ENCODE data around the gene WFIKKN2. TPM values are rescaled to one million over a fixed set of nuclear protein-coding genes. Genes with fewer than 3 reads are reported as not detected.
"Not testable (repeated sequence)": the region's sequence is repeated elsewhere in the genome, so short reads cannot be mapped to it uniquely, and the experiment has no call there.

The WFIKKN2 gene
- total RNA-seq, 1 donor = under 0.01 TPM

DNA sequence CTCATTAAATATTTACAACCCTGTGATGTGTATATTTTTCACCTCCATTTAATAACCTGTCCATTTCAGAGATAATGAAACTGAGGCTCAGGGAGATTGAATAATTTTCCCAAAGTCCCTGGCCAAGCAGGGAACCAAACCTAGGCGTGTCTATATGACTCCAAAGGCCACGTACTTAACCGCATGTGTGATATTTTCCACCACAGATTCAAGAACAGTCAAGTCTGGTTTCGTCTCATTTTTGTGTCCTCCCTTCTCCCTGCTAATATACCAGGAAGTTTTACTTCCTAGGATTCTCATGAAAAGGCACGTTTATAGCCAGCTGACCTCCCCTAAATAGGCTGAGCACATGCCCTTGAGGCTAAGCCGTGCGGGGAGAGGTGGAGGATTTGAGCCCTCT lies 15.3 kb downstream of the WFIKKN2 start:
- TF ChIP-seq, protein P1, sequence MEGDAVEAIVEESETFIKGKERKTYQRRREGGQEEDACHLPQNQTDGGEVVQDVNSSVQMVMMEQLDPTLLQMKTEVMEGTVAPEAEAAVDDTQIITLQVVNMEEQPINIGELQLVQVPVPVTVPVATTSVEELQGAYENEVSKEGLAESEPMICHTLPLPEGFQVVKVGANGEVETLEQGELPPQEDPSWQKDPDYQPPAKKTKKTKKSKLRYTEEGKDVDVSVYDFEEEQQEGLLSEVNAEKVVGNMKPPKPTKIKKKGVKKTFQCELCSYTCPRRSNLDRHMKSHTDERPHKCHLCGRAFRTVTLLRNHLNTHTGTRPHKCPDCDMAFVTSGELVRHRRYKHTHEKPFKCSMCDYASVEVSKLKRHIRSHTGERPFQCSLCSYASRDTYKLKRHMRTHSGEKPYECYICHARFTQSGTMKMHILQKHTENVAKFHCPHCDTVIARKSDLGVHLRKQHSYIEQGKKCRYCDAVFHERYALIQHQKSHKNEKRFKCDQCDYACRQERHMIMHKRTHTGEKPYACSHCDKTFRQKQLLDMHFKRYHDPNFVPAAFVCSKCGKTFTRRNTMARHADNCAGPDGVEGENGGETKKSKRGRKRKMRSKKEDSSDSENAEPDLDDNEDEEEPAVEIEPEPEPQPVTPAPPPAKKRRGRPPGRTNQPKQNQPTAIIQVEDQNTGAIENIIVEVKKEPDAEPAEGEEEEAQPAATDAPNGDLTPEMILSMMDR (IDR thresholded peaks at IDR 0.05; ENCODE audit: insufficient read depth, low read depth, low read length) = no peak
- DNase-seq (ENCODE audit: low read depth) = no peak
- no peak overlapping the region for H3K4me3 ChIP-seq (ENCODE audit: low read depth, low read length)

DNA sequence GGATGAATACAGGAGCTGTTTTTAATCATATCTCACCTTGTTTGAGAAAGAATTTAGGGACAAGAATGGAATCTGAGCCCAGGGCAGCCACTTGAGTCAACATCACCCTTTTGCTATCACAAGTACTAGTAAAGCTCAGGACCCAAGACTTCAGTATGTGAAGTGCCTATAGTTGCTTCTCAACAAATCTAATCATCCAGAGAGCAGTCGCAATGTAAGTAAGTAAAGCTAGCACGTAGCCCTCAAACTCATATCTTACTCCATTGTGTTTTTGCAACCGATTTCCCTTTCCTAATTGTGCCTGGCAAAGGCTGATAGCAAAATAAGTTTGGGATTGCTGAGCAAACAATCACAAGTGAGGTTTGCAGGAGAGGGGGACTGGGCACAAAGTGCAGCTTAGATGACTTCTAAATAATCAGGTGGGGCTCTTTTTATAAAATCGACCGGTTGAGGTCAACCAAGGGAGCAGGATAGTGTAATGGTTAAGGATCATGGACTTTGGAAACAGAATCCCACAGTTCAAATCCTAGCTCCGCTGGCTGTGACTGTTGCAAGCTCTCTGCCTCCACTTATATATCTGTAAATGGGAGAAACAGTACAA lies 17.7 kb downstream of the WFIKKN2 start:
- TF ChIP-seq, protein P1 (IDR thresholded peaks at IDR 0.05; ENCODE audit: insufficient read depth, low read depth, low read length) = no peak
- no peak overlapping the region for H3K4me3 ChIP-seq (ENCODE audit: low read depth, low read length)
- DNase-seq (ENCODE audit: low read depth) = no peak

DNA sequence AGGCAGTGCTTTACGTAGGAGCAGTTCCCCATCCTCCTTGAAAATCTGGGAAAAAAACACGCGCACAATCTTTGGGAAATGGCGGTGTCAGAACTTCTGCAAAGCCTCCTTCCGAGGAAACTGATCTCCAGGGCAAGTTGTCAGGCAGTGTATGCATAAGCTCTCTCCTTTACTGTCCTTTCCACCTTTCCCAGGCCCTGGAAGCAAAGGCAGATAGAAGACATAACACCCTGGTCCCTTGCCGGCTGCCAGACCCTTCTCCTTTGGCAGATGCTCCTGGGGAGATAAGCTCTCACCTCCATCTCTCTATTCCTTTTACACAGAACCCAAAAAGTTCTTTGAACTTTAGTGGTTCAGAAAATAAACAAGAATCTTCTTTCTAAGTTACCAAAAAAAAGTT lies 18.4 kb downstream of the WFIKKN2 start:
- DNase-seq (ENCODE audit: low read depth) = no peak
- no peak overlapping the region for H3K4me3 ChIP-seq (ENCODE audit: low read depth, low read length)
- TF ChIP-seq, protein P1 (IDR thresholded peaks at IDR 0.05; ENCODE audit: insufficient read depth, low read depth, low read length) = no peak

DNA sequence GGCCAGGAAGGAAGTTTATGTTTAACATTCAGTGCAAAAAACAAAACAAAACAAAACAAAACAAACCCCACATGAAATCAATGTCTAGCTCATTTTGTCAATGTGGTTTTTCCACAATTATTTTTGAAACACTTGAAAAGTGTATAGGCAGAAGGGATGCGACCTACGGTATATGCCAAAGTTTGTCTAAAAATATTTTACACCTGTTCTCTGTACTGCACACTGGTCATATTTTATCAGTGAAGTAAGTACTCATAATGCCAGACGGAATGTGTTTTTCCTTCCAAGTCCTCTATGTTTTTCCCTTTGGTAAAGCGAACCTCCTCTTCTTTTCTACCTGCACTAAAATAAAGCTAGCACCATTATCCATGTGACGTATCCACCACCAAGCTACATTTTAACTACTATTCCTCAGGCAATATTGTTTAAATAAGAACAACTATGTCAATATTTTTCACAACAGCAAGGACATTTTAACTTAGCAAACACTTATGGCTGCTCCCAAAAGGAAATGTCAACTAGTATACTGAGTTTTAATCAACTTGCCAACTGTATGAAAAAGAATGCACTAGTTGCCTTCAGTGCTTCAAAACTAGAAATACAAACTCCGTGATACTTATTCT lies 20.4 kb downstream of the WFIKKN2 start:
- TF ChIP-seq, protein P1 (IDR thresholded peaks at IDR 0.05; ENCODE audit: insufficient read depth, low read depth, low read length) = no peak
- DNase-seq (ENCODE audit: low read depth) = no peak
- no peak overlapping the region for H3K4me3 ChIP-seq (ENCODE audit: low read depth, low read length)

DNA sequence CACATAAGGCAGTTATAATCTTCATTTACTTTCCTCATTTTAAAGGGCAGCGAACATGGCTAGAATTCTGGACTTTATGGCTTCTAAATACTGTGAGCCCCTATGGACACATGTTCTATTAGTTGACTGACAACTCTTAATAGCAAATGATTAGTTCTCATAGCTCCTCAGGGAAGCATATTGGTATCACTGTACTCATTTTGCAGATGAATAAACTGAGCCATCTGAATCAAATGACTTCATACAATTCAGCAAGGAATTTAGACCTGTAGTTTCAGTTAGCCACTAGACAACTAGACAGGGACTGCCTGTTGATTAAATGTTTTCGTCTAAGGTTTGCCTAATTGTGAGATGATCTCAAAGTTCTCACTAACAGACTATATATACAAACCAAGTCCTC lies 21.0 kb downstream of the WFIKKN2 start:
- TF ChIP-seq, protein P1 (IDR thresholded peaks at IDR 0.05; ENCODE audit: insufficient read depth, low read depth, low read length) = no peak
- no peak for DNase-seq (ENCODE audit: low read depth)
- no peak overlapping the region for H3K4me3 ChIP-seq (ENCODE audit: low read depth, low read length)

DNA sequence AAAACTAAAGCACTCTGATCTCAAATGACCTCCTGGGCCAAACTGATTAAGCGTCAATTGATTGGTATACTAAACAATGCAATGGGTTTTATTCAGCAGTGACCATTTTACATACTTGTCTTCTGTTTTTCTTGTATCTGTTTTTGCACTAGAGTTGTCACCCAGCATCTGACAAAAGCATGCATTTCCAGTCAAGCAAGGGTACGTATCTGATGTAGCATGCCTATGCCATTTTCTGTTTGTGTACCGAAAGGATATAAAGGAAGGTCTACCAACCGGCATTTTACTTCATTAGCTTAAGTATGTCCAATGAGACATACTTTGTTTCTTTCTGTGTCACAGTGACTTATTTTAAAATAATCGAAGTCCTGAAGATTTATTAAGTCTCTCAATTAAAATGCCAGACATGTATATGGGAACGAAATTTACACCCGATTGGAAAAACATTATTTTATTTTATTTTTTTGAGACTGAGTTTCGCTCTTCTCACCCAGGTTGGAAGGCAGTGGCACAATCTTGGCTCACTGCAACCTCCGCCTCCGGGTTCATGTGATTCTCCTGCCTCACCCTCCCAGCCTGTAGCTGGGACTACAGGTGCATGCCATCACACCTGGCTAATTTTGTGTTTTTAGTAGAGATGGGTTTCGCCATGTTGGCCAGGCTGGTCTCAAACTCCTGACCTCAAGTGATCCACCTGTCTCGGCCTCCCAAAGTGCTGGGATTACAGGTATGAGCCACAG lies 23.3 kb downstream of the WFIKKN2 start:
- no peak overlapping the region for H3K4me3 ChIP-seq (ENCODE audit: low read depth, low read length)
- TF ChIP-seq, protein P1 (IDR thresholded peaks at IDR 0.05; ENCODE audit: insufficient read depth, low read depth, low read length) = no peak
- DNase-seq (ENCODE audit: low read depth) = no peak

DNA sequence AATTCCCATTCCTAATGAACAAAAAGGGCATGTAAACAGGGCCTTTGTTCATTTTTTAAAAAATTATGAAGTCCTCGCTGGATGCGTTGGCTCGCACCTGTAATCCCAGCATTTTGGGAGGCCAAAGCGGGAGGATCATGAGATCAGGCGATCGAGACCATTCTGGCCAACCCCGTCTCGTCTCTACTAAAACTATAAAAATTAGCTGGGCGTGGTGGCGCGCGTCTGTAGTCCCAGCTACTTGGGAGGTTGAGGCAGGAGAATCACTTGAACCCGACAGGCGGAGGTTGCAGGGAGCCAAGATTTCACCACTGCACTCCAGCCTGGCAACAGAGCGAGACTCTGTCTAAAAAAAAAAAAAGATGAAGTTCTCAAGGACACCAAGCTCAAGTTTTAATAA lies 24.3 kb downstream of the WFIKKN2 start:
- not testable (repeated sequence) for DNase-seq (ENCODE audit: low read depth); H3K4me3 ChIP-seq (ENCODE audit: low read depth, low read length)
